Large intestine (tissue), 3 donors: ENCODE data around the gene EIF4A2. TPM values are rescaled to one million over a fixed set of nuclear protein-coding genes. Genes with fewer than 3 reads are reported as not detected.
"Not testable (repeated sequence)": the region's sequence is repeated elsewhere in the genome, so short reads cannot be mapped to it uniquely, and the experiment has no call there.

Experiments used
- DNase-seq, 2 donors: peaks; one replicate each; pipeline versions ENCODE4 v3.0.0 to v3.0.0-alpha.2; 2013
- H3K27ac ChIP-seq: one replicate; pipeline ENCODE4 v1.5.1; 2013; ENCODE audit warnings: low read length
- H3K27me3 ChIP-seq: 2 replicates; pipeline ENCODE4 v1.6.1; 2013; ENCODE audit warnings: low read length; ENCODE audit not compliant: control insufficient read depth, insufficient read depth
- H3K36me3 ChIP-seq: 2 replicates; pipeline ENCODE4 v1.6.1; 2013; ENCODE audit warnings: low read length; ENCODE audit not compliant: control insufficient read depth, insufficient read depth
- H3K4me1 ChIP-seq: one replicate; pipeline ENCODE4 v1.6.1; 2013; ENCODE audit warnings: low read length; ENCODE audit not compliant: control insufficient read depth, insufficient read depth
- H3K4me3 ChIP-seq: one replicate; pipeline ENCODE4 v1.5.1; 2013; ENCODE audit warnings: low read length
- H3K9me3 ChIP-seq: one replicate; pipeline ENCODE4 v1.6.1; 2013; ENCODE audit warnings: mild to moderate bottlenecking, low read depth, low read length, moderate library complexity; ENCODE audit not compliant: control insufficient read depth
- WGBS: methylation state at CpG from one replicate; pipeline ENCODE4 v1.1.5; 2013; ENCODE audit warnings: low lambda C conversion rate; ENCODE audit not compliant: insufficient coverage; 5-methylcytosine and 5-hydroxymethylcytosine counted together
- polyA plus RNA-seq: library from polyadenylated mRNA; unstranded; fragments of 120-200 nt; gene quantifications from one replicate; pipeline ENCODE4 v1.2.1, GENCODE V29; 2013

EIF4A2 gene
- polyA plus RNA-seq, 1 donor, result 737 TPM

GRCh38 chr3:186815435-186815834, 32.1 kb downstream of the EIF4A2 start:
- Histone ChIP-seq H3K4me3 (no peak overlapping the region), H3K27ac (no peak overlapping the region), H3K4me1 (no peaks in the 10 kb centered on the region), H3K36me3 (no peaks in the 10 kb centered on the region), H3K9me3 (no peaks in the 10 kb centered on the region), H3K27me3 (peaks cover 3% of the 10 kb centered on the region)
- DNase-seq, result no peak
- no CpG with 5 or more reads among the region's 1 CpG for WGBS

GRCh38 chr3:186818516-186818915, 35.1 kb downstream of the EIF4A2 start:
- H3K9me3 ChIP-seq, result no peaks in the 10 kb centered on the region
- H3K27ac ChIP-seq, result no peak overlapping the region
- no peaks in the 10 kb centered on the region for H3K36me3 ChIP-seq
- no peaks in the 10 kb centered on the region for H3K4me1 ChIP-seq
- no CpG with 5 or more reads among the region's 5 CpGs for WGBS
- DNase-seq, result no peak
- H3K4me3 ChIP-seq, result no peak overlapping the region
- peaks cover 12% of the 10 kb centered on the region for H3K27me3 ChIP-seq

GRCh38 chr3:186818956-186819355, 35.6 kb downstream of the EIF4A2 start:
- no CpG with 5 or more reads among the region's 1 CpG for WGBS

GRCh38 chr3:186821429-186822387, 38.3 kb downstream of the EIF4A2 start:
- 31% methylated on average over 6 of the region's 11 CpGs for WGBS
- Histone ChIP-seq H3K27me3 (peaks cover 40% of the 10 kb centered on the region), H3K27ac (no peak overlapping the region), H3K4me1 (peaks cover 6% of the 10 kb centered on the region), H3K4me3 (no peak overlapping the region), H3K36me3 (no peaks in the 10 kb centered on the region), H3K9me3 (no peaks in the 10 kb centered on the region)
- peak in 1 of 2 donors; percentile 30 for DNase-seq

More at GRCh38 chr3:186818956-186819355, 35.6 kb downstream of the EIF4A2 start:
- Histone ChIP-seq H3K27ac (no peak overlapping the region), H3K9me3 (no peaks in the 10 kb centered on the region), H3K4me1 (no peaks in the 10 kb centered on the region), H3K27me3 (peaks cover 15% of the 10 kb centered on the region), H3K36me3 (no peaks in the 10 kb centered on the region), H3K4me3 (no peak overlapping the region)
- no peak for DNase-seq

GRCh38 chr3:186822388-186822759, 39.0 kb downstream of the EIF4A2 start:
- not testable (repeated sequence) for DNase-seq, H3K27ac ChIP-seq, H3K4me1 ChIP-seq, H3K9me3 ChIP-seq, H3K4me3 ChIP-seq, H3K36me3 ChIP-seq
- peaks cover 44% of the 10 kb centered on the region for H3K27me3 ChIP-seq
- no CpG with 5 or more reads among the region's 1 CpG for WGBS

- no CpG with 5 or more reads among the region's 2 CpGs for WGBS
- Histone ChIP-seq H3K27me3 (peaks cover 52% of the 10 kb centered on the region), H3K4me3 (no peak overlapping the region)
Observed at GRCh38 chr3:186823386-186823785, 40.0 kb downstream of the EIF4A2 start.

GRCh38 chr3:186824430-186825139, 41.2 kb downstream of the EIF4A2 start:
- no peak for DNase-seq
- Histone ChIP-seq H3K36me3 (no peaks in the 10 kb centered on the region), H3K27ac (no peak overlapping the region), H3K27me3 (peaks cover 63% of the 10 kb centered on the region), H3K4me3 (no peak overlapping the region), H3K4me1 (peaks cover 11% of the 10 kb centered on the region), H3K9me3 (no peaks in the 10 kb centered on the region)
- WGBS, result no CpG with 5 or more reads among the region's 18 CpGs

More at GRCh38 chr3:186823386-186823785, 40.0 kb downstream of the EIF4A2 start:
- no peak for DNase-seq
- H3K9me3 ChIP-seq, result no peaks in the 10 kb centered on the region
- no peak overlapping the region for H3K27ac ChIP-seq
- peaks cover 11% of the 10 kb centered on the region for H3K4me1 ChIP-seq
- no peaks in the 10 kb centered on the region for H3K36me3 ChIP-seq

GRCh38 chr3:186825294-186825821, 42.0 kb downstream of the EIF4A2 start:
- Histone ChIP-seq H3K27me3 (peaks cover 71% of the 10 kb centered on the region), H3K4me3 (no peak overlapping the region), H3K27ac (no peak overlapping the region), H3K9me3 (no peaks in the 10 kb centered on the region), H3K36me3 (no peaks in the 10 kb centered on the region), H3K4me1 (peaks cover 11% of the 10 kb centered on the region)
- peak in 1 of 2 donors; percentile 22 for DNase-seq
- WGBS, result no CpG with 5 or more reads among the region's 23 CpGs

- Histone ChIP-seq H3K9me3 (no peaks in the 10 kb centered on the region), H3K4me1 (peaks cover 11% of the 10 kb centered on the region), H3K27ac (no peak overlapping the region), H3K4me3 (no peak overlapping the region), H3K36me3 (no peaks in the 10 kb centered on the region), H3K27me3 (peaks cover 76% of the 10 kb centered on the region)
- DNase-seq, result no peak
- 51% methylated on average over 2 of the region's 11 CpGs for WGBS
Observed at GRCh38 chr3:186825872-186826409, 42.6 kb downstream of the EIF4A2 start.

GRCh38 chr3:186826410-186826975, 43.1 kb downstream of the EIF4A2 start:
- DNase-seq, result peak in 1 of 2 donors; percentile 20
- Histone ChIP-seq H3K4me3 (peak overlapping the region; percentile 45), H3K27ac (no peak overlapping the region), H3K36me3 (no peaks in the 10 kb centered on the region), H3K9me3 (no peaks in the 10 kb centered on the region), H3K4me1 (peaks cover 11% of the 10 kb centered on the region), H3K27me3 (peaks cover 82% of the 10 kb centered on the region)
- WGBS, result 60% methylated on average over 3 of the region's 14 CpGs
